Breast epithelium (tissue), 3 donors: Measurements from ENCODE around the gene IL22RA1.

Source experiments
- CTCF ChIP-seq, 3 donors: fragments of 450-650 bp; IDR thresholded peaks; one replicate each; pipeline ENCODE4 v1.5.1; 2016 to 2017; ENCODE audit warnings: antibody characterized with exemption in 3 of 3, mild to moderate bottlenecking in 3 of 3, moderate library complexity in 3 of 3
- POLR2A ChIP-seq: fragments of 450-650 bp; IDR thresholded peaks from one replicate; pipeline ENCODE4 v1.6.1; 2016; ENCODE audit warnings: antibody characterized with exemption, mild to moderate bottlenecking, moderate library complexity
- POLR2AphosphoS5 ChIP-seq, 3 donors: sonication (generic); formaldehyde crosslinking; IDR thresholded peaks; one replicate each; pipeline ENCODE4 v1.6.1; 2017; ENCODE audit warnings: antibody characterized with exemption in 3 of 3

GRCh38 chr1:24154215-24154614 is 11.3 kb upstream of the IL22RA1 start:
- no peak for TF ChIP-seq CTCF (IDR thresholded peaks at IDR 0.05)
- TF ChIP-seq POLR2AphosphoS5 (IDR thresholded peaks at IDR 0.05): no peak
- TF ChIP-seq POLR2A: no peak
